Activated T-cell treated with anti-CD3 and anti-CD28 coated beads, Interleukin-2, amount 50 U/mL, for 72 hours (primary cell): ENCODE data around the gene MRPS10. TPM values are rescaled to one million over a fixed set of nuclear protein-coding genes. Genes with fewer than 3 reads are reported as not detected.
"Not testable (repeated sequence)": the region's sequence is repeated elsewhere in the genome, so short reads cannot be mapped to it uniquely, and the experiment has no call there.

ENCODE experiments used
- ATAC-seq, 2 donors: fragments of 150-1000 bp; cut with Tn5 transposase; replicated peaks in 1 of 2; 2 replicates each; pipeline ENCODE4 v1.10.0; 2021; ENCODE audit warnings: moderate library complexity in 2 of 2, mild to moderate bottlenecking in 1 of 2
- DNase-seq, 2 donors: peaks; one replicate each; pipeline ENCODE4 v3.0.0; 2021 to 2022; ENCODE audit warnings: mixed read lengths in 1 of 2
- H3K27ac Mint-ChIP-seq: one replicate; pipeline ENCODE4 v1.8.0; 2022; ENCODE audit warnings: mild to moderate bottlenecking, moderate library complexity, mixed read lengths
- H3K27me3 Mint-ChIP-seq: one replicate; pipeline ENCODE4 v1.8.0; 2022; ENCODE audit warnings: low read depth, mixed read lengths
- H3K36me3 Mint-ChIP-seq, 2 donors: one replicate each; pipeline ENCODE4 v1.8.0; 2022; ENCODE audit warnings: mixed read lengths in 2 of 2, mild to moderate bottlenecking in 1 of 2; ENCODE audit not compliant: insufficient read depth in 2 of 2
- H3K4me1 Mint-ChIP-seq: one replicate; pipeline ENCODE4 v1.8.0; 2022; ENCODE audit warnings: low read depth, mixed read lengths
- H3K4me3 Mint-ChIP-seq, 2 donors: one replicate each; pipeline ENCODE4 v1.8.0; 2022; ENCODE audit warnings: mild to moderate bottlenecking in 2 of 2, mixed read lengths in 2 of 2, moderate library complexity in 2 of 2
- H3K9me3 Mint-ChIP-seq, 2 donors: one replicate each; pipeline ENCODE4 v1.8.0; 2022; ENCODE audit warnings: mixed read lengths in 2 of 2
- total RNA-seq, 2 donors: library from RNA; stranded (reverse); gene quantifications; one replicate each; pipeline ENCODE4 v1.2.3, GENCODE V29; 2022

The MRPS10 gene
- total RNA-seq, 2 donors from 2014 or later, result 39.0 to 39.8 TPM

- no peaks in the 10 kb centered on the region for H3K36me3 Mint-ChIP-seq
- DNase-seq (no peak), ATAC-seq (no peak)
- no peak overlapping the region for H3K4me3 Mint-ChIP-seq
- no peaks in the 10 kb centered on the region for H3K9me3 Mint-ChIP-seq
- peaks cover 13% of the 10 kb centered on the region for H3K4me1 Mint-ChIP-seq
- H3K27me3 Mint-ChIP-seq, result peaks cover 11% of the 10 kb centered on the region
- H3K27ac Mint-ChIP-seq, result peak overlapping the region; percentile 23
Observed at GRCh38 chr6:42176981-42177380, 40.7 kb downstream of the MRPS10 start.

- Mint-ChIP-seq H3K36me3 (no peaks in the 10 kb centered on the region), H3K27ac (no peak overlapping the region), H3K27me3 (peaks cover 11% of the 10 kb centered on the region), H3K4me3 (no peak overlapping the region), H3K4me1 (peaks cover 13% of the 10 kb centered on the region), H3K9me3 (no peaks in the 10 kb centered on the region)
- ATAC-seq (no peak), DNase-seq (no peak)
Observed at GRCh38 chr6:42175860-42176259, 41.8 kb downstream of the MRPS10 start.

GRCh38 chr6:42173101-42173500 is 44.6 kb downstream of the MRPS10 start, which contains the start of gene GUCA1A:
Gene GUCA1A, plus strand, starts transcription at chr6:42173364. Its CDS starts 250 bp downstream, at chr6:42173614.
- no peak within 1 kb of the TSS for H3K27ac Mint-ChIP-seq
- H3K4me3 Mint-ChIP-seq, result no peak within 1 kb of the TSS
- no peaks in the 10 kb centered on the region for H3K27me3 Mint-ChIP-seq
- ATAC-seq, result no peak
- H3K36me3 Mint-ChIP-seq, result no peaks in the 10 kb centered on the region
- H3K4me1 Mint-ChIP-seq, result no peaks in the 10 kb centered on the region
- H3K9me3 Mint-ChIP-seq, result no peaks in the 10 kb centered on the region
- no peak for DNase-seq

- DNase-seq (no peak), ATAC-seq (no peak)
- Mint-ChIP-seq H3K4me3 (no peak overlapping the region), H3K27me3 (no peaks in the 10 kb centered on the region), H3K27ac (no peak overlapping the region), H3K36me3 (no peaks in the 10 kb centered on the region), H3K9me3 (no peaks in the 10 kb centered on the region), H3K4me1 (no peaks in the 10 kb centered on the region)
Observed at GRCh38 chr6:42171813-42172581, 45.7 kb downstream of the MRPS10 start.

GRCh38 chr6:42169780-42170179 is 47.9 kb downstream of the MRPS10 start:
- H3K27ac Mint-ChIP-seq, H3K36me3 Mint-ChIP-seq, H3K9me3 Mint-ChIP-seq, DNase-seq, H3K4me3 Mint-ChIP-seq, H3K27me3 Mint-ChIP-seq, ATAC-seq, H3K4me1 Mint-ChIP-seq: not testable (repeated sequence)

- Mint-ChIP-seq H3K27ac (no peak overlapping the region), H3K4me1 (peaks cover 8% of the 10 kb centered on the region), H3K36me3 (no peaks in the 10 kb centered on the region), H3K4me3 (no peak overlapping the region), H3K27me3 (no peaks in the 10 kb centered on the region), H3K9me3 (no peaks in the 10 kb centered on the region)
- DNase-seq (no peak), ATAC-seq (no peak)
Observed at GRCh38 chr6:42168650-42169049, 49.0 kb downstream of the MRPS10 start.

- Mint-ChIP-seq H3K4me1 (peaks cover 8% of the 10 kb centered on the region), H3K9me3 (no peaks in the 10 kb centered on the region), H3K27ac (no peak overlapping the region), H3K27me3 (peaks cover 4% of the 10 kb centered on the region), H3K4me3 (no peak overlapping the region), H3K36me3 (no peaks in the 10 kb centered on the region)
- ATAC-seq (peak; percentile 91), DNase-seq (peak; percentile 82 to 87)
Observed at GRCh38 chr6:42166444-42167141, 51.1 kb downstream of the MRPS10 start.

- no peaks in the 10 kb centered on the region for H3K36me3 Mint-ChIP-seq
- H3K27ac Mint-ChIP-seq, result no peak overlapping the region
- no peaks in the 10 kb centered on the region for H3K9me3 Mint-ChIP-seq
- peaks cover 8% of the 10 kb centered on the region for H3K4me1 Mint-ChIP-seq
- no peak for ATAC-seq
- no peak overlapping the region for H3K4me3 Mint-ChIP-seq
- peaks cover 16% of the 10 kb centered on the region for H3K27me3 Mint-ChIP-seq
- no peak for DNase-seq
Observed at GRCh38 chr6:42165016-42165415, 52.6 kb downstream of the MRPS10 start.

- H3K9me3 Mint-ChIP-seq, result no peaks in the 10 kb centered on the region
- peaks cover 8% of the 10 kb centered on the region for H3K4me1 Mint-ChIP-seq
- DNase-seq (no peak), ATAC-seq (no peak)
- no peak overlapping the region for H3K27ac Mint-ChIP-seq
- peaks cover 16% of the 10 kb centered on the region for H3K27me3 Mint-ChIP-seq
- no peak overlapping the region for H3K4me3 Mint-ChIP-seq
- no peaks in the 10 kb centered on the region for H3K36me3 Mint-ChIP-seq
Observed at GRCh38 chr6:42163981-42164380, 53.7 kb downstream of the MRPS10 start.

- no peak overlapping the region for H3K27ac Mint-ChIP-seq
- H3K4me3 Mint-ChIP-seq, result no peak overlapping the region
- H3K36me3 Mint-ChIP-seq, result no peaks in the 10 kb centered on the region
- H3K27me3 Mint-ChIP-seq, result peaks cover 16% of the 10 kb centered on the region
- ATAC-seq, result no peak
- no peak for DNase-seq
- H3K4me1 Mint-ChIP-seq, result peaks cover 8% of the 10 kb centered on the region
- no peaks in the 10 kb centered on the region for H3K9me3 Mint-ChIP-seq
Observed at GRCh38 chr6:42162812-42163211, 54.8 kb downstream of the MRPS10 start.

GRCh38 chr6:42162384-42162783 is 55.3 kb downstream of the MRPS10 start:
- Mint-ChIP-seq H3K4me3 (no peak overlapping the region), H3K27ac (no peak overlapping the region), H3K27me3 (peaks cover 16% of the 10 kb centered on the region), H3K9me3 (no peaks in the 10 kb centered on the region), H3K4me1 (peaks cover 8% of the 10 kb centered on the region), H3K36me3 (no peaks in the 10 kb centered on the region)
- DNase-seq (no peak), ATAC-seq (no peak)

GRCh38 chr6:42159431-42160024 is 58.1 kb downstream of the MRPS10 start:
- no peak for ATAC-seq
- no peaks in the 10 kb centered on the region for H3K9me3 Mint-ChIP-seq

GRCh38 chr6:42158631-42159030 is 59.0 kb downstream of the MRPS10 start:
- H3K36me3 Mint-ChIP-seq, result no peaks in the 10 kb centered on the region
- no peaks in the 10 kb centered on the region for H3K4me1 Mint-ChIP-seq
- no peak for ATAC-seq
- DNase-seq, result no peak
- no peak overlapping the region for H3K4me3 Mint-ChIP-seq
- no peak overlapping the region for H3K27ac Mint-ChIP-seq
- H3K27me3 Mint-ChIP-seq, result peaks cover 16% of the 10 kb centered on the region
- no peaks in the 10 kb centered on the region for H3K9me3 Mint-ChIP-seq

More at GRCh38 chr6:42159431-42160024, 58.1 kb downstream of the MRPS10 start:
- DNase-seq, result no peak
- H3K4me3 Mint-ChIP-seq, result no peak overlapping the region
- peaks cover 16% of the 10 kb centered on the region for H3K27me3 Mint-ChIP-seq
- no peak overlapping the region for H3K27ac Mint-ChIP-seq
- no peaks in the 10 kb centered on the region for H3K36me3 Mint-ChIP-seq
- H3K4me1 Mint-ChIP-seq, result no peaks in the 10 kb centered on the region
